HG02973 (cell line): ENCODE results near the gene OARD1.

Experiments
- ATAC-seq: cut with Tn5 transposase; IDR thresholded peaks from one replicate; pipeline ENCODE4 v1.9.1; 2021; ENCODE audit warnings: moderate library complexity; ENCODE audit not compliant: unreplicated experiment

OARD1 gene

GRCh38 chr6:41050536-41050935, 21.6 kb downstream of the OARD1 start:
- no peak for ATAC-seq

GRCh38 chr6:41049955-41050354, 22.2 kb downstream of the OARD1 start:
- no peak for ATAC-seq

GRCh38 chr6:41049521-41049920, 22.6 kb downstream of the OARD1 start:
- ATAC-seq, result no peak

GRCh38 chr6:41047745-41048732, 24.1 kb downstream of the OARD1 start:
- no peak for ATAC-seq

- ATAC-seq, result no peak
These were observed 24.9 kb downstream of the OARD1 start for GRCh38 chr6:41047306-41047705.

- ATAC-seq, result no peak
These were observed 26.1 kb downstream of the OARD1 start for GRCh38 chr6:41046084-41046483.

GRCh38 chr6:41045664-41046063, 26.5 kb downstream of the OARD1 start:
- ATAC-seq, result no peak

- ATAC-seq, result no peak
These were observed 29.0 kb downstream of the OARD1 start for GRCh38 chr6:41043151-41043550.

- no peak for ATAC-seq
These were observed 29.7 kb downstream of the OARD1 start, which contains the start of gene TSPO2 for GRCh38 chr6:41042226-41043055. Gene TSPO2, plus strand, starts transcription at chr6:41042467. Its CDS starts 519 bp downstream, at chr6:41042986.

- no peak for ATAC-seq
These were observed 31.1 kb downstream of the OARD1 start for GRCh38 chr6:41040940-41041536.

GRCh38 chr6:41040101-41040939, 31.8 kb downstream of the OARD1 start:
- ATAC-seq, result no peak

- ATAC-seq, result no peak
These were observed 32.8 kb downstream of the OARD1 start, which contains the start of gene UNC5CL for GRCh38 chr6:41039060-41039998. Gene UNC5CL, minus strand, starts transcription at chr6:41039221. Its CDS starts 4,147 bp downstream, at chr6:41035074.

GRCh38 chr6:41038205-41038604, 34.0 kb downstream of the OARD1 start:
- no peak for ATAC-seq

GRCh38 chr6:41037107-41037900, 34.9 kb downstream of the OARD1 start:
- no peak for ATAC-seq

- ATAC-seq, result no peak
These were observed 35.6 kb downstream of the OARD1 start for GRCh38 chr6:41036601-41037000.

- ATAC-seq, result no peak
These were observed 36.0 kb downstream of the OARD1 start for GRCh38 chr6:41036186-41036585.

- ATAC-seq, result no peak
These were observed 38.4 kb downstream of the OARD1 start for GRCh38 chr6:41033776-41034175.

- no peak for ATAC-seq
These were observed 39.3 kb downstream of the OARD1 start for GRCh38 chr6:41032830-41033229.
